Right cardiac atrium (tissue), 5 donors: ENCODE data around the gene COL2A1. TPM values are rescaled to one million over a fixed set of nuclear protein-coding genes. Genes with fewer than 3 reads are reported as not detected.

ENCODE experiments used
- ATAC-seq, 2 donors: fragments of 200-7000 bp; cut with Tn5 transposase; one replicate each; pipeline versions ENCODE4 v1.8.0 to v1.9.1; 2020; ENCODE audit warnings: moderate library complexity in 2 of 2, mild to moderate bottlenecking in 1 of 2
- DNase-seq, 3 donors: peaks; one replicate each; pipeline ENCODE4 v3.0.0-alpha.2; 2020
- H3K27ac ChIP-seq: one replicate; pipeline ENCODE4 v1.5.1; 2013; ENCODE audit warnings: mild to moderate bottlenecking, low read length, control low read depth, moderate library complexity
- H3K27me3 ChIP-seq: one replicate; pipeline ENCODE4 v1.6.1; 2013; ENCODE audit not compliant: control insufficient read depth, insufficient read depth
- H3K4me1 ChIP-seq: one replicate; pipeline ENCODE4 v1.6.1; 2013; ENCODE audit warnings: low read length; ENCODE audit not compliant: control insufficient read depth, insufficient read depth
- H3K4me3 ChIP-seq: one replicate; pipeline ENCODE4 v1.5.1; 2013; ENCODE audit warnings: low read length, control low read depth
- H3K9me3 ChIP-seq: one replicate; pipeline ENCODE4 v1.6.1; 2013; ENCODE audit warnings: low read length; ENCODE audit not compliant: control insufficient read depth
- WGBS: extraction: QIAGEN DNeasy Blood & Tissue Kit; methylation state at CpG from one replicate; pipeline ENCODE4 v1.1.7; 2013; 5-methylcytosine and 5-hydroxymethylcytosine counted together
- intact Hi-C, 4 donors: fragments of 100-400 bp; cut with DNase I; formaldehyde crosslinking; loops; one replicate each; pipeline versions ENCODE4 v1.11.0 to v1.14.0; 2022 to 2023
- long read RNA-seq, 4 donors: library from polyadenylated mRNA; unstranded; transcript quantifications; one replicate each; pipeline ENCODE4 v2.0.0, GENCODE V29; 2020 to 2021
- polyA plus RNA-seq: library from polyadenylated mRNA; stranded (reverse); fragments of 200-250 nt; gene quantifications from one replicate; pipeline ENCODE4 v1.2.3, GENCODE V29; 2013
- total RNA-seq, 4 donors: library from RNA; stranded (reverse); fragmentation: NEBNext Ultra II Directional; extraction: Animal tissue kit (Norgen Biotek cat#: 25700); gene quantifications; one replicate each; pipeline ENCODE4 v1.2.1, GENCODE V29; 2021
- donor health status: healthy with polysubstance abuse.
- donor health status: DM: no; HTN: yes; CAD: no.
- donor health status: DM: no; HTN: no; CAD: no.
- donor health status: DM: no; HTN: yes; CAD: no; lungs with severe emphysema.
- donor health status: DM: yes; HTN: yes; CAD: no.

The COL2A1 gene
- not detected for total RNA-seq
- polyA plus RNA-seq: 0.07 TPM
- long read RNA-seq, donor 1: 0 reads
- long read RNA-seq, donor 2: 0 reads
- long read RNA-seq, donor 3: 0 reads
- long read RNA-seq, donor 4: 0 reads

DNA sequence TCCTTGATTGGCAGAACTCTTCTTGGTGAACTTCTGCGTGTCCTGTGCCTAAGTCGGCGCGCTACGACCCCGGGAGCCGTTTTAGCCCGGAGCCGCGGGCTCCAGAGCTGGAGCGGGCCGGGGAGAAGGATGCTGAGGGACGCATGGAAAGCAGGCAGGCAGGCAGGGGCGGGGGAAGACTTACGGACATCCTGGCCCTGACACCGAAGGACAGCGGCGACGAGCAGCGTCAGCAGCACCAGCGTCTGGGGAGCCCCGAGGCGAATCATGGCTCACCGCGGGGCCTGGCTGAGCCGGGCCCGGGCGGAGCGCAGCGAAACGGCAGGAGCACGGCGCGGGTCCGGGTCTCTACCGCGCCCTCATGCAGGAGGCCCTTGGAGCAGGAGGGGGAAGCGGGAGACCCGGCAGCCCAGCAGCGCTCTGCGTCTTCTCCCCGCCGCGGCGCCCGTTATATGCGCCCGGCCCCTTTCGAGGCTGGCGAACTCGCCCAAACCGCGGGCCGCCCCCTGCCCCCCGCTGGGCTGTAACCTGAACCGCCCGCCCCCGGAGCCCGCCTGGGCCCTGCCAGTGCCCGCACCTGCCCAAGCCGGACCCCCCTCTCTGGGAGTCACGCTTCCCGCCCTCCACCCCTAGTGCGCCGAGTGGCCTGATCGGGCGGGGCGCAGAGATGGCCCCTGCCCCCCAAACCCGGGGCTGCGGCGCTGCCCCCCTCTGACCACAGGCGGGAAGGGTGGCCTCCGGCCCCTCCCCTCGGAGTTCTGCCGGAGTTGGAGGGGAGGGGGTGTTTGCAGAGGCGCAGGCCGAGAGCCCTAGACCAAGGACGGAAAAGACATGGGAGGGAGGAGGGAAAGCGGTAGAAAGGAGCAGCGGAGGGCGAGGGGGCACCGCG lies at the start of gene COL2A1:
COL2A1 (minus strand) TSS at position 424 of the 889 bp plus-strand sequence; CDS start at position 269, 155 bp downstream.
- ATAC-seq: peak; percentile 25 to 33

DNA sequence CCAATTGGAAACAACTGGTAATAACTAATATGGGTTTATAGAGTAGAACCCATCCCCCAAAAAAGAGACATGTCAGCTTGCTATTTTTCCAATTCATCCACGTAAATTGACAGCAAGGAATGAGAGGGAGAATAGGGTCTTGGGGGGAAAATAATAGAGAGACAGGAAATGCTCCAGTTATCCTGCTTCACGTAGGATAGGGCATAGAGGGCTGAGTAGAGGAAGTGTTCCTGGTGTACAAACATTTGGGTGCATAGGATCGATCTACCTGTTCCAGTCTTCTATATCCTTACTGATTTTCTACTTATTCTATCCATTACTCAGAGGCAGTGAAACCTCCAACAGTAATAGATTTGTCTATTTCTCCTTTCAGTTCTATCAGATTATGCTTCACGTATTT lies 49.6 kb upstream of the COL2A1 start:
- DNase-seq (no peak), ATAC-seq (no peak)
- Histone ChIP-seq H3K27me3 (no peaks in the 10 kb centered on the region), H3K27ac (no peak overlapping the region), H3K4me3 (no peak overlapping the region), H3K4me1 (peaks cover 2% of the 10 kb centered on the region), H3K9me3 (no peaks in the 10 kb centered on the region)
- WGBS: 92% methylated on average over 4 of the region's 4 CpGs
- intact Hi-C loops: no loop called here

More for the DNA sequence above, at the start of gene COL2A1:
- H3K4me3 ChIP-seq: peak within 1 kb of the TSS; percentile 41
- no peaks in the 10 kb centered on the region for H3K9me3 ChIP-seq
- intact Hi-C loops: no loop called here
- WGBS: 2% methylated on average over 83 of the region's 83 CpGs
- H3K4me1 ChIP-seq: no peaks in the 10 kb centered on the region
- no peak within 1 kb of the TSS for H3K27ac ChIP-seq
- H3K27me3 ChIP-seq: no peaks in the 10 kb centered on the region
- peak in 1 of 3 donors; percentile 36 for DNase-seq

GRCh38 chr12:48053122-48053521 lies 48.8 kb upstream of the COL2A1 start:
- Histone ChIP-seq H3K4me1 (peaks cover 2% of the 10 kb centered on the region), H3K27ac (no peak overlapping the region), H3K9me3 (no peaks in the 10 kb centered on the region), H3K4me3 (no peak overlapping the region), H3K27me3 (no peaks in the 10 kb centered on the region)
- DNase-seq (no peak), ATAC-seq (no peak)
- intact Hi-C loops: no loop called here
- 97% methylated on average over 3 of the region's 3 CpGs for WGBS

- H3K9me3 ChIP-seq: no peaks in the 10 kb centered on the region
- H3K4me1 ChIP-seq: peaks cover 2% of the 10 kb centered on the region
- H3K4me3 ChIP-seq: no peak overlapping the region
- DNase-seq: no peak
- no peaks in the 10 kb centered on the region for H3K27me3 ChIP-seq
- intact Hi-C loops: no loop called here
- ATAC-seq: no peak
- WGBS: 95% methylated on average over 2 of the region's 2 CpGs
- no peak overlapping the region for H3K27ac ChIP-seq
Measured at GRCh38 chr12:48051681-48052080, 47.4 kb upstream of the COL2A1 start.

GRCh38 chr12:48050174-48050573 lies 45.9 kb upstream of the COL2A1 start:
- DNase-seq (no peak), ATAC-seq (no peak)
- no peaks in the 10 kb centered on the region for H3K9me3 ChIP-seq
- no peak overlapping the region for H3K4me3 ChIP-seq
- no peaks in the 10 kb centered on the region for H3K27me3 ChIP-seq
- intact Hi-C loops: no loop called here
- peaks cover under 1% of the 10 kb centered on the region for H3K4me1 ChIP-seq
- no peak overlapping the region for H3K27ac ChIP-seq
- 93% methylated on average over 6 of the region's 6 CpGs for WGBS

DNA sequence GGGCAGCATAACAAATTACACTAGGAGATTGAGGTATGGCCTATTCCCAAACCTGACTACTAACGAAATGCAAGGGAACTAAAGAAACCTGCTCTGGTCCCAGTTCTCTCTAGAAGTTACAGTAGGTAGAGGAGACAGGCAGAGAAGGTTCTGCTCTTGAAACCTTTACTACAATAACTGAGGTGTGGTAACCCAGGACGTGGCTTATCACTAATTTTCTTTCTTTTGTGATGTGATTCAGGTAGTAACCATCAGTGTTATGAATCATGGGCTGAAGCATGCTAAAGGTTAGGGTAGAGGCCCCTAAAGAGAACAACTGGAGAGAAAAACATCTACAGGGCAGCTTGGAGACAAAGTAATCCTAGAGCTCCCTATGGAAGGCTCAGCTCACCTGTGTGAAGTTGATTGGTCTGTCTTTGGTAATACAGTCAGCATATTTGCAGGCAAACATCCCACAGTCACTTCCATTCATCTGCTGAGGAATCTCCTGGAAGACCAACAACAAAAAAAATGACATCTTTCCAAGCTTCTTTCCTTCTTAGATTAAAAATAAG lies 41.8 kb upstream of the COL2A1 start:
- no peak for DNase-seq
- intact Hi-C loops: no loop called here
- Histone ChIP-seq H3K4me3 (no peak overlapping the region), H3K27me3 (no peaks in the 10 kb centered on the region), H3K4me1 (no peaks in the 10 kb centered on the region), H3K9me3 (no peaks in the 10 kb centered on the region), H3K27ac (no peak overlapping the region)
- 91% methylated on average over 2 of the region's 2 CpGs for WGBS
- no peak for ATAC-seq

DNA sequence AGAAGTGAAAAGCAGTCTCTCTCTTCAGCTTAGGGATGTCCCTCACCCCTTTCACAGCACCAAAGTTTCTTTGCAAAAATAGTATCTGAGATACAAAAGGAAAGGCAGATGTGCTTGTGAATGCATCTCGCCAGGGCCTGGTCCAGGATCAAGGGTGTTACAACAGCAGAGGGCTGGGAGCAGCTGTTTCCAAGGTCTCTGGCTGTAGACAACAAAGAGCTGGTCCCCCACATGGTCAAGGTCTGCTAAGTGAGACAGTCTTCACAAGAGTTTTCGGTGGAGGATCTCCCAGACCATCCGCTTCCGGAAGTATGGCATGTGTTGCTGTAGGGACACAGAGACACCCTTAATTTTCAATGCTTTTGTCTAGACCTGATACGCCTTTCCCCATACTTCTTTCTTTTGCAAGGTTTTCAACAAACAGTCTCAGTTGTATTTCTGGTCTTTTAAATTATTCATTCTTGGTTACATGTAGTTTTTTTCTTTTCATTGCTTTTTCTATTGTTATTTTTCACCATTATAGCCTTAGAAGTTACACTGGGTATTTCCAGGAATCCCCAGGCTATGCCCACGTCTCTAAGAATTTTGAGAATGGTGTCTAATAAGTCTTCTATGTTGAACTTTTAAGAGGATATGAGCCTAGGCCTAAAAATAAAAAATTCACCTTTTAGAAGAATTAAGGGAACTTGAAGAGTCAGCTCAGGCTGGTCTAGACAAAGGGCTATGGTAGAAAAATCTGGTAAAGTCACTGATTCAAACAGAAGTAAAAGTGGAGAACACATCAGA lies 41.0 kb upstream of the COL2A1 start:
- Histone ChIP-seq H3K27ac (no peak overlapping the region), H3K4me1 (no peaks in the 10 kb centered on the region), H3K27me3 (no peaks in the 10 kb centered on the region), H3K4me3 (no peak overlapping the region), H3K9me3 (no peaks in the 10 kb centered on the region)
- no peak for ATAC-seq
- intact Hi-C loops: no loop called here
- DNase-seq: no peak
- 93% methylated on average over 6 of the region's 6 CpGs for WGBS

DNA sequence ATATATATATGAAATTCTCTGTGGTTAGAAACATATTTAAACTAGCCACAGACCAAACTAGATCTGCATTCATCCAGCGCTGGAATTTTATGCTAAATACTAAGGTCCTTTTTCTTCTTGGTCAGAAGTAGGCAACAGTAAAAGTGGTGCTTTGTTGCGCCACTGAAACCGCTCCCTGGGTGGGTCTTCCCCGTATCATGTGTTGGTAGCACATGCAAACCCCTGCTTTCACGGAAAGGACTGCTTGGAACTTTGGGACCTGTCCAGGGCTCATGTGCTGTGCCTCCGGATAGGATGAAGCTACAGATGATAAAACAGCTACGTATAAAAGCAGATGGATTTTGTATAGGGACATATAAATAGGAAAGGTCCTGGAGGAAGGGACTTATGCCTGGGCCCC lies 40.1 kb upstream of the COL2A1 start:
- intact Hi-C loops: no loop called here
- DNase-seq (no peak), ATAC-seq (no peak)
- Histone ChIP-seq H3K27ac (no peak overlapping the region), H3K9me3 (no peaks in the 10 kb centered on the region), H3K4me1 (no peaks in the 10 kb centered on the region), H3K4me3 (no peak overlapping the region), H3K27me3 (no peaks in the 10 kb centered on the region)
- 89% methylated on average over 7 of the region's 7 CpGs for WGBS

DNA sequence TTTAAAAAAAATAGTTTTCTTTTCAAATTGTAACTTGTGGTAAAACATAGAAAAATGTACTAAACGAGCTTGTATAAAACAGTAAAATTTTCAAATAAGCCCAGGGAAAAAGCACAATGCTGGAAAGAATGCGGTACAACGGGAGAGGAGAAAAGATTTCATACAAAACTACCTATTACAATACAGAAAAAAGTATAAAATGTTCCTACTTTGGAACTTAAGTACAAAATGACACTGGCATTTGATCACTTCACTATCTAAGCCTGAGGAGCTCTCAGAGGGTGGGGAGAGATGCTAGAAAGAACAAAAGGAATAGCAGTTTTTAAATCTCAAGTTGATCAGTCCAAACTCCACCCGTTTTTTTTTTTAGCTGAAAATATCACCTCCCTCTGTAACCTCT lies 39.5 kb upstream of the COL2A1 start:
- 87% methylated on average over 4 of the region's 4 CpGs for WGBS
- Histone ChIP-seq H3K4me3 (no peak overlapping the region), H3K27me3 (no peaks in the 10 kb centered on the region), H3K27ac (no peak overlapping the region), H3K4me1 (no peaks in the 10 kb centered on the region), H3K9me3 (no peaks in the 10 kb centered on the region)
- ATAC-seq (no peak), DNase-seq (no peak)
- intact Hi-C loops: no loop called here

GRCh38 chr12:48041591-48042423 lies 37.5 kb upstream of the COL2A1 start:
- H3K9me3 ChIP-seq: no peaks in the 10 kb centered on the region
- H3K27ac ChIP-seq: no peak overlapping the region
- peaks cover 2% of the 10 kb centered on the region for H3K4me1 ChIP-seq
- H3K27me3 ChIP-seq: no peaks in the 10 kb centered on the region
- DNase-seq (no peak), ATAC-seq (no peak)
- WGBS: 77% methylated on average over 5 of the region's 5 CpGs
- intact Hi-C loops: no loop called here
- H3K4me3 ChIP-seq: no peak overlapping the region
